DMS 273 (cell line): ENCODE measurements around the gene GMDS.

Experiments used
- DNase-seq: peaks from one replicate; lab custom pipeline; 2025; ENCODE audit not compliant: unreplicated experiment; lab: John Stamatoyannopoulos, UW

Gene GMDS

GRCh38 chr6:2103765-2104523 is 141.5 kb downstream of the GMDS start:
- peak; percentile 63 for DNase-seq

- no peak for DNase-seq
These were observed 142.4 kb downstream of the GMDS start for GRCh38 chr6:2102966-2103365.

- DNase-seq = no peak
These were observed 143.0 kb downstream of the GMDS start for GRCh38 chr6:2102316-2102883.

DNA sequence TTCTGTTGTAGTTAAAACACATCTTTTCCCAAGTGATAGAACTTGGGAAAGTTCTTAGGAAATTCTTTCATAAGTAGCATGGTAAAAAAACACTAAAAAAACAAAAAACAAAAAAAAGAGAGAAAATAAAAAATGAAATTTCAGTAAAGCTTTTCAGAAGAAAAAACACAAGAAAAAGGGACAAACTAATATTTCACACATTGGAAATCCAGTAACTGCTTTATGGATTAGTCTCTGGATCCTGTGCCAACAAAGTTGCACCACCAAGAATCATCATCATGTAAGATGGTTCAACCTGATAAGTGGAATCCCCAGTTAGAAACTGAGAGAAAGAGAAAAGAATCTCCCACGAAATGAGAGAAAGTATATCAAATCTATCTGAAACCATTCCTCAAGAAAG is 144.2 kb downstream of the GMDS start:
- no peak for DNase-seq

GRCh38 chr6:2099870-2100269 is 145.5 kb downstream of the GMDS start:
- DNase-seq = no peak

DNA sequence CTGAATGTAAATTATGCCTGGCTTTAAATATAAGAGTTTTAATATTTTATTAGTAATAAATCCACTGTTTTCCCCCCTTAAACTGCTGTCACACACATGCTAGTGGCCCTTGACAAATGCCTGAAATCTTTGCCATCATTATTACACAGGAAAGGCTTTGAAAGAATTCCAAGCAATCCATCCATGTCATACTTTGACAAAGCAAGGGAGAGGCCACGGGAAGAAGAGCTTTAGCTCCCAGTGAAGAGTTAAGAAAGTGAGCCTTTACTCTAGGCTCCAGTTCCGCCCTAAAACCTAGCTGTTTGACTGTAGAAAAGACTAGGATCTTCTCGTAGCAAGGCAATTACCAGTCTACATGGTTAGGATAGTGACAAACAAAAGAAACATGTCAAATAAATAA is 147.9 kb downstream of the GMDS start:
- DNase-seq = no peak

DNA sequence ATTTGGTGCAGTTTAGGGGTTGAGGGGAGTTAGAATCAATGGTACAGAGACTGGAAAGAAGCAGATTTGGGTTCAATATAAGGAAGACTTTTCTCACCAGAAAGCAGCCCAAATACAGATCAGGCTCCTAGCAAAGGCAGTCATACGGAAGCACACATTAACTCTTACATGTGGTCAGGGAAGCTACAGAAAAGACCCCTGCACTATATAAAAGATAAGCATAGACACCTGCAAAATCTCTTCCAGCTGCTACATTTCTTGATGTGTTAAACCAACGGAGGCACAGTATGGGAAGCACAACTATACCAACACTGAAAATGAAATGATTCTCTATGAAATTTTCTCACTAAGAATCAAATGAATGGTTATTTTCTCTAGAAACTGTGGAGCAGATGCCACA is 150.8 kb downstream of the GMDS start:
- no peak for DNase-seq

- DNase-seq = no peak
These were observed 159.0 kb downstream of the GMDS start for GRCh38 chr6:2086326-2086965.

GRCh38 chr6:2085657-2086056 is 159.7 kb downstream of the GMDS start:
- no peak for DNase-seq

DNA sequence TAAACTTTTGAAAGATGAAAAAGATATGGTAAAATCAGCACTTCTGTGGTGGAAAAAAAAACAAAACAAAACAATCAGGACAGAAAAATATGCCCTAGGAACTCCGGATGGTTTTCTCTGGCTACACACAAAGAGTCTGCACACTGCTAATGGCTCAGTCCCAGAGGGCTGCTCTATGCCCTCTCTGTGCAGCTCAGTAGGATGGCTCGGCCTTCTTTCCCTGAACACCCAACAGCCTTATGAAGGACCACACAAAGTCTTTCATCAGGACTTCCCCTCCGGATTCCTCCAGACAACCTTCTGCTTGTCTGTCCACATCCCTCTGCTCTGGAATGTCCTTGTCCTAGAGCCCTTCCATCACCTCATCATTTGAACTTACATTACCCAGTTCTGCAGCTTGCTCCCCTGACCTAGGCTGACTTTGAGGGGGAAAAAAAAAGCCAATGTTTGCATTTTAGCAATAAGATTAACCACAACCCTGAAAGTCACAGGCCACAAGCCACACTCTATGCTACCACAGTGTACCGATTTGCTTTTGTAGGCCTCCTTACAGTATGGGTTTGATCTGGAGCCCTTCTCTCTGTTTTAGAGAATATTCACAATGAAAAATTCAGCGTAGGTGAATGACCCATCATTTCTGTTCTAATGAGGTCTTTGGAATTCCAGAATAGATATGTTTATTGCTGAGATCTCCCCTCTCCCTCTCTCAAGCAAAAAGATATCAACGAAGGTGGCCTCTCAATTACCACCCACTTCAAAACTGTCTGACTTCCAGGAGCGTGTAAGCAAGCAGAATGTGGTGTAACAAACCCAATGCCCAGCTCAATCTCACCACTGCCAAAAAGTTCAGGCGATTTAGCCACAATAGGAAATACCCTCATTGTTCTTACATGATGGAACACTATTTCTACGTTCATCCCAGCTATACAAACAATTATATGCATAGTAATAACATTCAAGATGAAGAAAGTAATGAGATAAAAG is 164.0 kb downstream of the GMDS start:
- DNase-seq = no peak

- DNase-seq = no peak
These were observed 166.5 kb downstream of the GMDS start for GRCh38 chr6:2078888-2079287.

- no peak for DNase-seq
These were observed 167.6 kb downstream of the GMDS start for GRCh38 chr6:2077826-2078225.

DNA sequence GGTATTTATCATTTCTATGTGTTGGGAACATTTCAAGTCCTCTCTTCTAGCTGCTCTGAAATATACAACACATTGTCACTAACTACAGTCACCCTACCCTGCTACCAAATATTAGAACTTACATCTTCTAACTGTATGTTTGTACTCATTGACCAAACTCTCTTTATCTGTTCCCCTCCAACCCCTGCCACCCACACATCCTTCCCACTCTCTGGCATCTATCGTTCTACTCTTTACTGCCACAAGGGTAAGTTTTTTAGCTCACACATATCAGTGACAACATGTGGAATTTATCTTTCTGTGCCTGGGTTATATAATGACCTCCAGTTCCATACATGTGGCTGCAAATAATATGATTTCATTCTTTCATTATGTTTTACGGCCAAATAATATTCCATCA is 171.9 kb downstream of the GMDS start:
- DNase-seq = no peak

DNA sequence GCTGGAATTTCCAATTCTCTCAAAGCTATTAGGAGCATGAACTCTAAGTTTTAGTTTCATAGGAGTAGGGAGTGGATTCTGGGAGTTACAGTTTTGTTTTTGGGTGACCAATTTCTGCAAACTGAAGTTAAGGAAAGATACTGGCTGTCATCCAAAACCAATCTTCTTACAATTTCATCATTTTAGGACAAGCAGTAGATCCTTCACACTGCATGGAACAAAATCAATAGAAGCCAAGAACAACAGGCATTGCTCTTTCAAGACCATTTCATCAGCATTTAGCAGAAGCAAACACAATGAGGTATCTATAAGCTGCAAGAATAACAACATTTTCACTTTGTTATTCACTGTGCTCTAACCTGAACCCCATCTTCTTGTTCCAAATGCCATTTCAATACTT is 173.0 kb downstream of the GMDS start:
- DNase-seq = no peak

GRCh38 chr6:2063547-2063946 is 181.9 kb downstream of the GMDS start:
- DNase-seq = no peak

GRCh38 chr6:2061880-2062279 is 183.5 kb downstream of the GMDS start:
- no peak for DNase-seq

GRCh38 chr6:2055911-2056310 is 189.5 kb downstream of the GMDS start:
- no peak for DNase-seq

DNA sequence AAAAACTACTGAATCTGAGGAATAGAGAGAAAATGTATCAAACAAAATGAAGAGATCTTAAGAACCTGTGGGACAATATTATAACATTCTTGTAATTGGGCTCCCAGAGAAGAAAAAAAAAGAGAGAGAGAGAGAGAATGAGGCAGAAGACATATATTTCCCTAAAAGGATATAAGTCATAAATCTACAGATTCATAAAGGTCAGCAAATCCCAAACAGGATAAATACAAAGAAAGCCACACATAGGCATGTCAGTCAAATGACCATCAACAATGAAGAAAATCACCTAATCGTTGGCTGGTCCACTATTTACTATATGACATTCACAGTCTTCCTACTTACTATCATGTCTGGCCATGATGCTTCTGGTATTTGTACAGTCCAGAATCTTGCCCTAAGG is 190.3 kb downstream of the GMDS start:
- DNase-seq = no peak

- DNase-seq = no peak
These were observed 190.8 kb downstream of the GMDS start for GRCh38 chr6:2054516-2055067.

GRCh38 chr6:2053691-2054090 is 191.7 kb downstream of the GMDS start:
- DNase-seq = no peak

- no peak for DNase-seq
These were observed 197.6 kb downstream of the GMDS start for GRCh38 chr6:2047855-2048254.
